ENCODE data around the gene CCL4.
"Not testable (repeated sequence)": the region's sequence is repeated elsewhere in the genome, so short reads cannot be mapped to it uniquely, and the experiment has no call there.

Gene CCL4

DNA sequence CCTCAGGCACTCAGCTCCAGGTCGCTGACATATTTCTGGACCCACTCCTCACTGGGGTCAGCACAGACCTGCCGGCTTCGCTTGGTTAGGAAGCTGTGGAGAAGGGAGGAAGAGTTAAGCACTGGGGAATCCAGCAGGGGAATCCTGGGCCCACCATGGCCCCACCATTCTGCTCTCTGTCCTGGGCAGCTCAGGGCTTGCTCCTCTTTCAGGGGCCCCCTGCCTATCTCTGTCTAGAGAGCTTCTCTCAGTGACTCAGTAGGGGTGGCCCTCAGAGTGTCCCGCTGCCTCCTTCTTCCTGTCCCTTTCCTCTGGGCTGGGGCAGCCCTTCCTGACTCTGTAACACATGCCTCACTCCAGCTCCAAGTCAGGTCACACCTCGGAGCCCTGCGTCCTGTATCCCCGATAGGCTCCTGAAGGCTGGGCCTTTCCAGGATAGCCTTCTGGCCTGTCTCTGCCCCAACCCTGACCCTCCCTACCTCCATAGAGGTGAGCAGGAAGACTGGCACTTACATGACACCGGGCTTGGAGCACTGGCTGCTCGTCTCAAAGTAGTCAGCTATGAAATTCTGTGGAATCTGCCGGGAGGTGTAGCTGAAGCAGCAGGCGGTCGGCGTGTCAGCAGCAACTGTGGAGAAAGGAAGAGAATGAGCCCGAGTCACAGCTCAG, 14.8 kb upstream of the CCL4 start:
- no peak for DNase-seq

DNA sequence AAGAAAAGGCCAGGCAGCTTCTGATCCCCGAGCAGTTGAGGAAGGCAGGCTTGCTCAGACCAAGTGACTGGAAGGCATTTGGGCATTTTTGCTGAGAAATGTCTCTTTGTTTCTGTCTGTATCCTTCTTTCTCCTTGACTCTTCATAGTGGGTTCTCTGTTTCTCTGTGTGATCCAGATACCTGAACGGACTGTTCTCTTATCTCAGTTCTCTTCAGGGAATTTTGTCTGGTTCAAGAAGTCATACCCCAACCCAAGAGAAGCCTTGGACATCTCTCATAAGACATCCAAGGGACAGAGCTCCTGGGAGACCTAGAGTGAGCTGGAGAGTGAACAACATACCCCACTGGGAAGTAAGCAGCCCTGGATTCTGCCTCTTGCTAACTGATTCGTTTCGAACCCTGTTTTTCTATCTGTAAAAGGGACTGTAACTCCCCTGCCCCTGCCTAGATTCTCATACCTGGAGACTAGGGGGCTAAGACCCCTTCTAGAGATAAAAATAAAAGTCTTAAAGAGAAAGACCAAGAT, 14.2 kb upstream of the CCL4 start:
- DNase-seq = no peak

DNA sequence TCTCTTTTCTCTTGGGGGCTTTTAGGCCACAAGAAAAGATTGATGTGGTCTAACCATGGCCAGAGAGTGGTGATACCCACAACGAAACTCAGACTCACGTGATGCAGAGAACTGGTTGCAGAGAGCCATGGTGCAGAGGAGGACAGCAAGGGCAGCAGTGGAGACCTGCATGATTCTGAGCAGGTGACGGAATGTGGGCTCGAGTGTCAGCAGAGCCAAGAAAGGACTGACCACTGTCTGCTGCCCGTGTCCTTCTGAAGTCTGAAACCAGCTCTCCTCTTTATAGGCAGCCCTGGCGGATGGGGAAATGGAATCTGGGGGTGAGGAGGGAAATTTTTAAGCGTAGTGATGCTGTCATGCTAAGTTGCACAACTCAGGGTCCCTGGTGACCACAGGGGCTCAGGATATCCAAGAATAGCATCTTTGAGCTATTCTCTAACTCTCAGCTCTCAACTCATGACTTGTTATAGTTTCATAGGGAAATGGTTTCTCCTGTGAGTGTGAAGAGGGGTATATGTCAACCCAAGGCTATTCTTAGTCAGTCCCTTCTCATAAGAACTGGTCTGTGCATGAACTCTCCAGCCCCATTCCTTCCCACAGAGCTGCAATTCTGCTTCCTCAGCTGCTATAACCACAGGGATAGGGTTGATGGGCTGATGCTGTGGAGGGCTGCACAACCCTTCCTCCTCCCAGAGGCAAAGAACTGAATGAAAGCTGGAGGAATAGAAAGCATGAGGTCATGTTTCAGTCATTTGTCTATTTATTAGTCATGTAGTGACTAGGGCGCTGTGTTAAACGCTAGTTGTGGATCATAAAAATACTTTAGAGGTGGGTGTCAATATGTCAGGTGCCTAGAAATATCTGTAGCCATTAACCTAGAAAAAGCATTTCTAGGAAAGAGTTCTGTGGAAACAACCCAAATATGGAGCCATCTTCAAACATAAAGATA, 13.5 kb upstream of the CCL4 start, which contains the start of gene CCL3:
TSS of gene CCL3 (minus strand) at position 256 of the 949 bp plus-strand sequence. CDS start at position 171, 85 bp downstream.
- DNase-seq = no peak

DNA sequence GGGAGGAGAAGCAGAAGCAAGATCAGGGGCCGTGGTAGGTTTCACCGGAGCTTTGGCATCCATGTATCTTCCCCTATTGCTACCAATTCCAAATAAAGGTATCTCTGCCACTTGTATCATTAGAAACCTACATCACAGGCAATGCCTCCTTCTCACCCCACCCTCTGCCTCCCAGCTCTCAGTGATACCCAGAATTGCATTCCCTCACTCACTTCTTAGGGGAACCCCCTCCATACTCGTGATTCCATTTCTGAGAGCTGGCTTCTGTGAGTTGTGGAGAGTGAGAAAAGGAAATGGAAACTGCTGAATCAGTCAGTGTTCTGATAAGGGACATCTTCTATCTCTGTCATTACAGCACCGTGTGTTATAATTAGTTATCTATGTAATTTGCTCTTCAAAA, 11.4 kb upstream of the CCL4 start:
- DNase-seq = no peak

DNA sequence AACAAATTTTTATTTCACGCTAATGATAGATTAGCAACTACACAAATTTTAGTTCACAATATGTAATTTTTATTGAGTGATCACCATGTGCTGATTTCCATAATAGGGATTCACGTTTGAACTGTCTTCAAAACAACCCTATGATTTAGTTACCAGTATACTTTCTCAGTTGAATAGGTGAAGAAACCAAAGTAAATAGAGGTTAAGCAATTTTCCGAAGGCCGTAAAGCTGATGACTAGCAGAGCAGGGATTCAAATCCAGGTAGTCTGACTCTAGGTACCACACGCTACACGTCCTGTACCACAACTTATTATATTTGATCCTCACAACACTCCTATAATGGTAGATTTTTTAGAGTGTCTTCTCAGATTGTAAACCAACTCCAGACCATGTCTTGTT, 10.9 kb upstream of the CCL4 start:
- not testable (repeated sequence) for DNase-seq

DNA sequence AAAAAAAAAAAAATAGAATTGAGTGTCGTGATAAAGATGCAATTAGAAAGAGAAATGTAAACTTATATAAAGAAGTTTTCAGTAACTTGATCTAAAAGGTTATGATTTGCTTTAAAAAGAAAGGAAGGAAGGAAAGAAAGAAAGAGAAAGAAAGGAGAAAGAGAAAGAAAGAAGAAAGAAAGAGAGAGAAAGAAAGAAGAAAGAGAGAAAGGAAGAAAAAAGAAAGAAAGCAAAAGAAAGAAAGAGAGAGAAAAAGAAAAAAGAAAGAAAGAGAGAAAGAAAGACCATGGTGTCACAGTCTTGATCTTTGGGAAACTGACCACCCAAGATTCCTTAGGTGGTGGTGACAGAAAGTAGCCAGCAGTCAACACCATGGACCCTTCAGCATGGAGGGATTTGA, 9.4 kb upstream of the CCL4 start:
- DNase-seq = no peak

DNA sequence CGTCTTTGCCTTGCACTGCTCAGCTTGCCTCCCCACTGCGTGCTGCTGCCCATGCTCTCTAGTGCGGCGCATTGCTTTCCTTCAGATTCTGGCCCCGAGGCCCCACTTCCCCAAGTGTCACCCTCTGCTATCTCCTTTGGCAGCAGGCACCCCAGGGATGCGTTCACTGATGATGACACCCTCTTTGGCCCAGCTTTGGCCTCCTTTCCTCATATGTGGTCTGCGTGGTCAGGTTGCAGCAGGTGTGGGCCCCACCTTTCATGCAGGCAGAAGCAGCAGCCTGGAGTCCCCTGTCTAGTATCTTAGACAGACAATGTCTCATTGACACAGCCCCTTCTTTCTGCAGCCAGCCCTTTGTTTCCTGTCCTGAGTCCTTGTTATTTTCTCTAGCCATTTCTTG, 8.9 kb upstream of the CCL4 start:
- no peak for DNase-seq

DNA sequence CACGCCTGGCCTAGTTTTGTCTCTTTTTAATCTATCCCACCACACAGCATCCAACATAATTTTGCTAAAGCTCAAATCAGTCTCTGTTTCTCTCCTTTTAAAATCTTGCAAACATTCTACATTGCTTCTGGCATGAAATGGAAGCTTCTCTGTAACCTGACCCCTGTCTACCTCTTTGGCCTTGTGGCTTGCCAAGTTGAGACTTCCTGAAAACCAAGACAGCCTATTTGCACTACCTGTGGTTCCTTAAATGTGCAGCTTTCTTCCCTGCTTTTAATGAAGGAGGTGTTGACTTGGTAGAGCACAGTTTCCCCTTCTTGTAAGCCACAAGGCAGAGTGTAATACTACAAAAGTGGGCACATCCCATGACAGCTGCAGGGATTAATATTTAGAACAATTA, 7.6 kb upstream of the CCL4 start:
- DNase-seq = no peak

DNA sequence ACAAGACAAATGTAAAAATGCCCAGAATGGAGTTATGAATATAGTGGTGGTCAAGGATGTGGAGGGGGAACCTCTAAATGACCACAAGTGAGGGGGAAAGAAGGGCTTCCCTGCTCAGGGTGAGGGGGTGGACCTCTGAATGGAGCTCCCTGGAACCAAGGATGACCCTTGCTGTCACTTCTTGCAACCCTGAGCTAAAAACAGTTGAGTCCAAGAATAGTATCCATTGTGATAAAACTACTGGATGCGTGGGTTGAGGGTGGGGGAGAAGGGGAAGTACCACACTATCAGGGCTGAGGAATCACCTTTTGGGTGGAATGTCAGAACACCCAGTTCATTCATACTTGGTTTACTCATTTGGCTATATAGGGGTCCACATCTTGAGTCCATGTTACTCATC, 4.6 kb upstream of the CCL4 start:
- not testable (repeated sequence) for DNase-seq

DNA sequence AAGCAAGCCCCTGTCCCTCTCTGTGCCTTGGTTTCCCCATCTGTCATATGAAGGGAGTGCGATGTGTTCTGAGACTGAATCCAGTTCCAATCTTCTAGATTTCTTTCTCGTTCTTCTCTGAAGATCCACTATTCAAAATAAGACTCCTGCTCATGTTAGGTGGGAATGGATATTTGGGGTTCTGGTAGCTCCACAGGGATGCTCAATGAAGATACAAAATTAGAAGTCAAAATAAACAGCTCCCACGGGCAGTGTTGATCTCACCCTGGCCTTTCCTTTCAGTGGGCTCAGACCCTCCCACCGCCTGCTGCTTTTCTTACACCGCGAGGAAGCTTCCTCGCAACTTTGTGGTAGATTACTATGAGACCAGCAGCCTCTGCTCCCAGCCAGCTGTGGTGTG, 619 bp downstream of the CCL4 start:
- not testable (repeated sequence) for DNase-seq

DNA sequence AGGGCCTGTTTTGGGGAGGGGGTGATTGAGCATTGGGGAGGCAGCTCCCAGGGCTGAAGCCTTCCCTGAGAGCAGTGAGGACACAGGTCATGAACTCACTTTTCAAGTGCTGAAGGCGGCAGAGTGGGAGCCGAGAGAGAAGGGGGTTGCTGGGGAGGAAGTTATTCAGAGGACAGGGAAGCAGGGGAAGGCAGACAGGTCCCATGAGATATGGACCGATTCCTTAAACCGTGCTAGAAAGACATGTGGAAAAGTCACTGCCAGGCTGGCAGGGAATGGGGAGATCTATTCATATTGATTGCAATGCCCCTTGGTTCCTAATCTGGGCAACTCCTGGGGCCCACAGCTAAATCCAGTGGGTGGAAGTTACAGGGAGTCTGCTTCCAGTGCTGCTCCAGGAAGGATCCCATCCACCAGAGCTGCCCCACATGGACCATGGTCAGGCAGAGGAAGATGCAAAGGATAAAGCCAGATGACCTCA, 1.1 kb downstream of the CCL4 start:
- DNase-seq = no peak

DNA sequence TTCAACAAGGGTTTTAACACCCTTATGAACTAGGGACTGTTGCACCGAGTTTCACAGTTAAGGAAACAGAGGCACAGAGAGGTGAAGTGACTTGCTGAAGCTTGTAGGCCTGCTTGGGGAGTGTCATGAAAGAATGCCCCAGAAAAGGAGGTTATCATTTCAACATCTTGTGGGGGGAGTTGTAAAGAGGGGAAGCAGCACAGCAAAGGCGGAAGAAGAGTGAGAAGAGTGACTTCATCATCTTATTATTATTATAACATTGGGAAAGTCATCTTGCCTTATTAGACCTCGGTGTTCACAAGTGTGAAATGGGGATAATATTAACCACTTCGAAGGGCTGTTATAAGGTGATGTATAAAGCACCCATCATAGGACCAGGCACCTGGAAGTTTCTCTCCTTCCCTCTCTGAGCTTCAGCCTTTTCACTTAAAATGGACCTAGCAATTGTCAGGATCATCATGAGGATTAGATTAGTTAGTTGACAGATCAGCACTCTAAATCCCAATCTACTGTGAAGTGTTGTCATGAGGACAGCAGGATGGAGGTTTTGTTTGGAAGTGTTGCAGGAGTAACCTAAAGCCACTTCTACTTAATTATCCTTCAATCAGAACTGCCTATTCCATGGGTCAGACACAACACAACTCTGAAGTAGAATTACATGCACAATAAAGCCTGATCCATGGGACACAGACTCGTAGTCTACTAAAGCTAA, 2.3 kb downstream of the CCL4 start:
- no peak for DNase-seq

DNA sequence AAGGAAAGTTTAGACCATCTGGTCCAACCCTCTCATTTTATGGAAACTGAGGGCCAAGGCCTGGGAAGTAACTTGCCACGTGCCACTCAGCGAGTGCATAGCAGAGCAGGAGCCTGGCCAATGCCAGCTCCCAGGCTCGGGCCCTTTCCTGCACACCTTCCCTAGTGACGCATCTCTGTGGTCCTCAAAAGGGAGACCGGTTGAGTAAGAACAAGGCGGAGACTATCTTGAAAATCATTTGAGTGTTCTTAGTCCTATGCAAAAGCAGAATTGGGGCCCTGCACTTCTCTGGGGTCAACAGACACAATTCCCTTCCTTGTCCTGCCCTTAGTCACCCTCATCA, 2.8 kb downstream of the CCL4 start:
- DNase-seq = no peak

DNA sequence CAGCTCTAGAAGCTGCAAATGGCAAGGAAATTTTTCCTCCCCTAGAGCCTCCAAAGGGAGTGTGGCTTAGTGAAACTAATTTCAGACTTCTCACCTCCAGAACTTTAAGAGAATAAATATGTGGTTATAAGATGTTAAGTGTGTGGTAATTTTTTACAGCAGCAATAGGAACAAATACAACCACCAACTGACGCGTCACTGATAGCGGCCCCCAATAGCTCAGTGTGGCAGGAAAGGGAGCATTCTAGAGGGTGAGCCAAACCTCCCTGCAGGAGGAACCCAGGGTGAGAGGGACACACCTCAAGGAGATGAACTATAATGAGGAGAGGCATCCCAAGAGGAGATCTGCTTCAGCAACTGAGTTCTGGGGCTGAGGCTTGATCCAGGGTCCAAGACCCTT, 4.0 kb downstream of the CCL4 start:
- no peak for DNase-seq

DNA sequence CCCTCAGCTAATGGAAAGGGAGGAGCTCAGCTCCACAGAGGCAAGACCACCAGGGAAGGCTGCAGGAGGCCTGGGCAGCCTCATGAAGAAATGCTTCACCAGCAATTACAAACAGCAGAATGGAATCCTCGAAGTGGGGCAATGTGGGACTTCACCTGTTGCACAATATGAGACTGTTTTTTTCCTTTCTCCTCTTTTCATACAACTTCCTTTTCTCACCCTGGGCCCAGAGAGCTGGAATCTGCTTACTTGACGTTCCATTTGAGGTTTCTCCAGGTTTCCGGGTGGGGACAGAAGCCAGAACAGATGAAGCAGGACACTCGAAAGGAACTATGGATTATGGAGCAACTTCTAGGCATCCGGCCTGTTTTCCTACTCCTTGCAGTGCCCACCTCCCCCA, 4.6 kb downstream of the CCL4 start:
- not testable (repeated sequence) for DNase-seq

DNA sequence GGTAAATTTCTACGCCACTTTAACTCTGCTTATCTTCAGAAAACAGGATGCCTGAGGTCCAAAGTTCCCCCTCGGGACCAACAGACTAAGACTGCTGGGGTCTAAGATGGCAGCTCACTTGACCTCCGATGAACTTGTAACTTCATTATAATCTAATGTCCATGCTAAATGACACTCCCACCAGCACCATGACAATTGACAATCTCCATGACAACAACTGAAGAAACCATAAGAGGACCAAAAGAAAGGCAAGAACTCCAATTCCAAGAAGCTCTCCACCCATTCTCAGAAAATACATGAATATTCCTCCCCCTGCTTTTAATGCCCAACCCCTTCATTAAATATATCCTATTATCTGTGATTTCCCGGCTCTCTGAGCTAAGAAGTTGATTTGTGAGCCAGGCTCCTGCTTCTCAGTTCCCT, 7.5 kb downstream of the CCL4 start:
- DNase-seq = no peak

DNA sequence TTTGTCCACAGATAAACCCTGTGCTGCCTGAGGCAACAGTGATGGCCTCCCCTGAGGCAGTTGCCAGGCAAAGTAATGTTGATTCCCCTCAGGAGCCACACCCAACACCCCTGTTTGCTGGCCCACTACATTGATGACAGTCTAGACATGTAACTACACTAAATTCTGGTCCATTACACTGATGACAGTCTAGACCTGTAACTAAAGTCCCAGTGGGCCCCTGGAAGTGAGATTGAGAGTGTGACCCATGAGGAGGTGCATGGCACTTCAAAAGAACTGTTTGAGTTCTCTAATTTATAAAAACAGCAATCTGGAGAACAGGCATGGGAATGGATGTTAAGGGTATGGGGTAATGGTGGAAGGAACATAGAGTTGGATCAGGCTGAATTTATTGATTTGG, 8.9 kb downstream of the CCL4 start:
- DNase-seq = no peak

DNA sequence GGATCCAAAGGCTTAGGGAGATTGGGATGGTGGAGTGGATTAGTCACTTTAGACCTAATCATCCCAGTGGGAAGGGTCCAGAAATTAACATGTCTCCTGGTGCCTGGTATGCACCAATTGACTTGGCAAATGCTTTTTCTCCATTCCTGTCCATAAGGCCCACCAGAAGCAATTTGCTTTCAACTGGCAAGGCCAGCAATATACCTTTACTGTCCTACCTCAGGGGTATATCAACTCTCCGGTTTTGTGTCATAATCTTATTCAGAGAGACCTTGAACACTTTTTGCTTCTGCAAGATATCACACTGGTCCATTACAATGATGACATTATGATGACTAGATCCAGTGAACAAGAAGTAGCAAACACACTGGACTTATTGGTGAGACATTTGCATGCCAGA, 9.5 kb downstream of the CCL4 start:
- not testable (repeated sequence) for DNase-seq

DNA sequence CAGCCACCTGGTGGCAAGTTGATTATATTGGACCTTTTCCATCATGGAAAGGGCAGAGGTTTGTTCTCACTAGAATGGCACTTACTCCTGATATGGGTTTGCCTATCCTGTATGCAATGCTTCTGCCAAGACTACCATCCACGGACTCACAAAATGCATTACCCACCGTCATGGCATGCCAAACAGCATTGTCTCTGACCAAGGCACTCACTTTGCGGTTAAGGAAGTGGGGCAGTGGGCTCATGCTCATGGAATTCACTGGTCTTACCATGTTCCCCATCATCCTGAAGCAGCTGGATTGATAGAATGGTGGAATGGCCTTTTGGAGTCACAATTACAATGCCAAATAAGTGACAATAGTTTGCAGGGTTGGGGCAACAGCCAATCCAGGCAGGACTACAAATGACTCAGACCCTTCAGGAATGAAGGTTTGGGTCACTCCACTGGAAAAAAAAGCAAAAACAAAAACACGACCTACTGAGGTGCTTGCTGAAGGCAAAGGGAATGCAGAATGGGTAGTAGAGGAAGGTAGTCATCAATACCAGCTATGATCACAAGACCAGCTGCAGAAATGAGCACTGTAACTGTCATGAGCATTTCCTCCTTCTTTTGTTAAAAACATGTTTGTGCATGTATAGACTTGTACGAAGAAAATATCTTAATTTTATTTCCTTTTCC, 11.5 kb downstream of the CCL4 start:
- not testable (repeated sequence) for DNase-seq

DNA sequence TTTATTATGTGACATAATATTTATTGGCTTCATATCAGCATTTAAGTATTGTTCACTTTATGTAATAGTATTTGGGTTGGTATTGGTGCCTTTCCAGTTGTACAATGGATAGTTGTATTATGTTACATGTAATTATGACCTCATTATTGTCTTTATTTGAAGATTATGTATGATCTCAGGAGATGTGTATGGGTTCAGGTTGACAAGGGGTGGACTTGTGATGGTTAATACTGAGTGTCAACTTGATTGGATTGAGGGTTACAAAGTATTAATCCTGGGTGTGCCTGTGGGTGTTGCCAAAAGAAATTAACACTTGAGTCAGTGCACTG, 12.0 kb downstream of the CCL4 start:
- DNase-seq = not testable (repeated sequence)

DNA sequence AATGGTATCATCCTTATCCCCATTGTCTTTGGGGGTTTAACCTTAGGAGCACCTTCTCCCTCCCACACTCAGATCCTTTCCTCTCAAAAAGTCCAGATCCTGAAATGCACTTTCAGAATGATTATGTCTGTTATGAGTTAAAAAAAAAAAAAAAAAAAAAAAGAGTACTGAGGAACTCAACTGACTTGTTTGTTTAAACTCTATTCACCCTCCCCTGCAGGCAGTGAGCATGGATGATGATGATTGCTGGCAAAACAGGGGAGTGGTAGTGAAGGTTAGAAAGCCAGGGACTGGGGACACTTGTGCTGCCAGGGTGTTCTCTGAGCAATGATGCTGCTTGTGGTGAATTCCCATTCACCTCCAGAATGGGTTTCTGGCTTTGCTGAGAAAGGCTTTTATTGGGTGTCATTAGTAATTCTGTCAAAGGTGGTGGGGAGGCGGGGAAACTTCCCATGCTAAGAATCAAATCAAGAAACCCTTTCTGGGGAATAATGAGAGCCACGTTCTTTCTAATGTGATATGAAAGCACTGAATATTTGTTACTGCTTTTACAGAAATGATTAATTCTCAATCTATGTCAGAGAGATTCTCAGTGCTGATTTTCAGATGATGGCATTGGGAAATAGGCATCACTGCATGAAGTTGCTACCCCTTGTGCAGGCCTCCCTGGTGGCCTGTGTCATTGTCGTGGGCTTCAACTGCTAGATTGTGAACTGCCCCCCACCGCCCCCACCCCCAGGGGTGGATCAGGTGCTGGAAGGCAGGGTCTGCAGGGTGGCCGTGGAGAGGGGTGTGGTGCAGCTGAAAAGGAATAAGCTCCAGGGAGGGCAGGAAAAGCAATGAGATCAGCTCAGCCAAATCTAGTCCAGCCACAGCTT, 14.1 kb downstream of the CCL4 start:
- no peak for DNase-seq
